Fibroblast of pulmonary artery (primary cell): ENCODE results near the gene PTPRT.

Source experiments
- DNase-seq: peaks from one replicate; pipeline ENCODE4 v3.0.0-alpha.2; 2010; ENCODE audit warnings: low read depth
- H3K4me3 ChIP-seq: replicated peaks from 2 replicates; pipeline ENCODE4 v1.5.1; 2011; ENCODE audit warnings: low read depth, mild to moderate bottlenecking, control low read depth, low read length, moderate library complexity
- CTCF ChIP-seq: IDR thresholded peaks from 2 replicates; pipeline ENCODE4 v1.5.1; 2011; ENCODE audit warnings: mild to moderate bottlenecking, control low read depth, low read length, inconsistent platforms; ENCODE audit errors: missing control alignments

The PTPRT gene

GRCh38 chr20:42985628-42986027, 204.1 kb downstream of the PTPRT start:
- no peak for TF ChIP-seq CTCF
- H3K4me3 ChIP-seq, result no peak overlapping the region
- DNase-seq, result no peak

GRCh38 chr20:42982218-42982617, 207.5 kb downstream of the PTPRT start:
- no peak for DNase-seq
- H3K4me3 ChIP-seq, result no peak overlapping the region
- TF ChIP-seq CTCF, result no peak

- no peak for DNase-seq
- no peak for TF ChIP-seq CTCF
- H3K4me3 ChIP-seq, result no peak overlapping the region
These were observed 208.5 kb downstream of the PTPRT start for GRCh38 chr20:42981253-42981652.

- TF ChIP-seq CTCF, result no peak
- no peak for DNase-seq
- no peak overlapping the region for H3K4me3 ChIP-seq
These were observed 210.0 kb downstream of the PTPRT start for GRCh38 chr20:42979720-42980119.

GRCh38 chr20:42978184-42978974, 211.3 kb downstream of the PTPRT start:
- no peak for DNase-seq
- H3K4me3 ChIP-seq, result no peak overlapping the region
- no peak for TF ChIP-seq CTCF

- no peak overlapping the region for H3K4me3 ChIP-seq
- DNase-seq, result no peak
- TF ChIP-seq CTCF, result no peak
These were observed 213.7 kb downstream of the PTPRT start for GRCh38 chr20:42975974-42976373.

- DNase-seq, result no peak
- H3K4me3 ChIP-seq, result no peak overlapping the region
- TF ChIP-seq CTCF, result no peak
These were observed 215.4 kb downstream of the PTPRT start for GRCh38 chr20:42974347-42974746.
